A549 (cell line): ENCODE results near the gene TFPT. TPM values are rescaled to one million over a fixed set of nuclear protein-coding genes. Genes with fewer than 3 reads are reported as not detected.
A peak's percentile ranks its signal among the peaks of the same experiment; 100 is the strongest.
"Not testable (repeated sequence)": the region's sequence is repeated elsewhere in the genome, so short reads cannot be mapped to it uniquely, and the experiment has no call there.

Source experiments
- ATAC-seq, 2 experiments: fragments of 200-7000 bp in 1 of 2; fragments of >200 bp in 1 of 2; cut with Nextera tagmentation in 1 of 2; cut with Tn5 transposase in 1 of 2; 3 replicates each; pipeline versions ENCODE4 v1.8.0 to v1.9.1; 2018 to 2020; ENCODE audit warnings: mild to moderate bottlenecking in 1 of 2, moderate library complexity in 1 of 2
- CTCF ChIA-PET: fragments of 300-600 bp; sonication (Branson Sonifier 250); formaldehyde crosslinking; extraction: SDS; loops from one replicate; lab custom pipeline; 2021; ENCODE audit warnings: antibody characterized with exemption, inconsistent platforms; lab: Yijun Ruan, JAX
- POLR2A ChIA-PET: fragments of 350-600 bp; formaldehyde crosslinking; extraction: SDS; loops from one replicate; lab custom pipeline; 2021; ENCODE audit warnings: antibody characterized with exemption, inconsistent platforms; lab: Yijun Ruan, JAX
- DNase-seq, 2 experiments: peaks; one replicate each; pipeline versions ENCODE4 v3.0.0 to v3.0.0-alpha.2; 2011 to 2016; ENCODE audit warnings: low read depth in 1 of 2, low spot score in 1 of 2
- FAIRE-seq: peaks from 2 replicates; lab custom pipeline; 2011; peaks lifted over from hg19 to GRCh38; lab: Jason Lieb, UNC
- H3K27ac ChIP-seq, 2 experiments: fragments of >200 bp; sonication (Bioruptor Twin); formaldehyde crosslinking; 3 replicates each; pipeline ENCODE4 v1.5.1; 2016 to 2017
- H3K4me1 ChIP-seq: fragments of >200 bp; sonication (Bioruptor Twin); formaldehyde crosslinking; 3 replicates; pipeline ENCODE4 v1.6.1; 2016
- H3K4me2 ChIP-seq: fragments of >200 bp; sonication (Bioruptor Twin); formaldehyde crosslinking; 3 replicates; pipeline ENCODE4 v1.6.1; 2016
- H3K4me3 ChIP-seq: fragments of >200 bp; sonication (Bioruptor Twin); formaldehyde crosslinking; 3 replicates; pipeline ENCODE4 v1.5.1; 2016
- H3K9me3 ChIP-seq: fragments of >200 bp; sonication (Bioruptor Twin); formaldehyde crosslinking; 3 replicates; pipeline ENCODE4 v1.6.1; 2016
- CBX2 ChIP-seq: fragments of 200-600 bp; sonication (generic); IDR thresholded peaks from 2 replicates; pipeline ENCODE4 v1.6.1; 2016; ENCODE audit warnings: low read depth, mild to moderate bottlenecking, borderline replicate concordance
- CHD4 ChIP-seq: fragments of 200-600 bp; sonication (generic); IDR thresholded peaks from 2 replicates; pipeline ENCODE4 v1.6.1; 2016; ENCODE audit warnings: antibody characterized with exemption, mild to moderate bottlenecking, borderline replicate concordance
- CTCF ChIP-seq: fragments of >200 bp; sonication (Bioruptor Twin); formaldehyde crosslinking; IDR thresholded peaks from 3 replicates; pipeline ENCODE4 v1.5.1; 2016
- ESRRA ChIP-seq: fragments of 150-350 bp; IDR thresholded peaks from 2 replicates; pipeline ENCODE4 v1.6.1; 2014; ENCODE audit warnings: mild to moderate bottlenecking, low read length, borderline replicate concordance
- FOXS1 ChIP-seq: fragments of 250-450 bp; sonication (Bioruptor Pico); IDR thresholded peaks from 2 replicates; pipeline ENCODE4 v1.5.0; 2020; ENCODE audit warnings: mild to moderate bottlenecking, moderate library complexity
- HOXA7 ChIP-seq: fragments of 250-450 bp; sonication (Bioruptor Pico); IDR thresholded peaks from 2 replicates; pipeline ENCODE4 v1.5.0; 2020; ENCODE audit warnings: mild to moderate bottlenecking, moderate library complexity
- JUN ChIP-seq, 2 experiments: fragments of >200 bp; sonication (Bioruptor Twin); formaldehyde crosslinking; IDR thresholded peaks; 2 replicates in 1 of 2; 3 replicates in 1 of 2; pipeline ENCODE4 v1.6.1; 2016 to 2017
- NPAS2 ChIP-seq: fragments of 250-450 bp; sonication (Bioruptor Pico); IDR thresholded peaks from 2 replicates; pipeline ENCODE4 v1.8.0; 2022; ENCODE audit warnings: mild to moderate bottlenecking, moderate library complexity, borderline replicate concordance
- POLR2A ChIP-seq: IDR thresholded peaks from 2 replicates; pipeline ENCODE4 v1.6.1; 2012; ENCODE audit warnings: mild to moderate bottlenecking, low read length
- POLR2AphosphoS2 ChIP-seq: conservative IDR thresholded peaks from 2 replicates; pipeline ENCODE4 v1.6.1; 2012; ENCODE audit warnings: low read length, improper control_type of control experiment, inconsistent platforms
- RAD21 ChIP-seq, 2 experiments: fragments of >200 bp in 1 of 2; sonication (Bioruptor Twin) in 1 of 2; formaldehyde crosslinking in 1 of 2; IDR thresholded peaks in 1 of 2; conservative IDR thresholded peaks in 1 of 2; 2 replicates in 1 of 2; 3 replicates in 1 of 2; pipeline ENCODE4 v1.6.1; 2012 to 2018; ENCODE audit warnings: inconsistent platforms in 1 of 2
- RARB ChIP-seq: fragments of 250-450 bp; sonication (Bioruptor Pico); IDR thresholded peaks from 2 replicates; pipeline ENCODE4 v1.8.0; 2021; ENCODE audit warnings: mild to moderate bottlenecking, moderate library complexity
- RCOR1 ChIP-seq: fragments of 150-350 bp; IDR thresholded peaks from 2 replicates; pipeline ENCODE4 v1.6.1; 2014; ENCODE audit warnings: antibody characterized with exemption, low read length, low read depth
- RNF2 ChIP-seq: fragments of 200-600 bp; sonication (generic); IDR thresholded peaks from 2 replicates; pipeline ENCODE4 v1.6.1; 2016; ENCODE audit warnings: low read depth, mild to moderate bottlenecking, antibody characterized with exemption, moderate library complexity, borderline replicate concordance
- TFCP2L1 ChIP-seq: fragments of 250-450 bp; sonication (Bioruptor Pico); IDR thresholded peaks from 2 replicates; pipeline ENCODE4 v1.5.0; 2021; ENCODE audit warnings: mild to moderate bottlenecking
- TP53 ChIP-seq: fragments of 250-450 bp; sonication (Bioruptor Pico); IDR thresholded peaks from 2 replicates; pipeline ENCODE4 v1.5.0; 2021; ENCODE audit warnings: mild to moderate bottlenecking, moderate library complexity
- USF2 ChIP-seq: fragments of 450-650 bp; IDR thresholded peaks from 2 replicates; pipeline ENCODE4 v1.6.1; 2014; ENCODE audit warnings: antibody characterized with exemption
- ZNF302 ChIP-seq: fragments of 250-450 bp; sonication (Bioruptor Pico); IDR thresholded peaks from 2 replicates; pipeline ENCODE4 v1.9.0; 2021; ENCODE audit warnings: inconsistent platforms, mild to moderate bottlenecking, moderate library complexity
- ZSCAN20 ChIP-seq: fragments of 250-450 bp; sonication (Bioruptor Pico); IDR thresholded peaks from 2 replicates; pipeline ENCODE4 v1.8.0; 2022; ENCODE audit warnings: mild to moderate bottlenecking, moderate library complexity
- WGBS: methylation state at CpG from one replicate; pipeline ENCODE4 v1.1.6; 2017; ENCODE audit errors: missing lambda C conversion rate; 5-methylcytosine and 5-hydroxymethylcytosine counted together
- polyA plus RNA-seq, 4 experiments: library from polyadenylated mRNA; depleted of rRNA in 3 of 4; stranded (reverse); fragments of >200 nt; fragmentation: RNase III in 1 of 4; extraction: RNeasy Plus Mini Kit Qiagen cat#74134 plus additional on column Dnase treatment in 1 of 4; gene quantifications; 2 replicates in 3 of 4; 3 replicates in 1 of 4; pipeline ENCODE4 v1.2.3, GENCODE V29; 2011 to 2017
- TF ChIP-seq, protein P1 (sequence below): fragments of 150-350 bp; IDR thresholded peaks from 2 replicates; pipeline ENCODE4 v1.6.1; 2014; ENCODE audit warnings: low read depth, mild to moderate bottlenecking, low read length

The TFPT gene
- polyA plus RNA-seq, 2 of the 4 experiments (the other 2 are of a cell fraction), result 16.1 to 26.1 TPM

GRCh38 chr19:54102421-54103169, 12.9 kb downstream of the TFPT start, which contains the start of gene NDUFA3 (continued):
- no peak for TF ChIP-seq TFCP2L1 (CRISPR knock-in tag)
- no peak for TF ChIP-seq RAD21 (conservative IDR thresholded peaks at IDR 0.05 in 1 of 2, IDR thresholded peaks at IDR 0.05 in 1 of 2)
- no peak for TF ChIP-seq RNF2
- peak; percentile 63 to 85; a peak in 4 of 5 replicates for TF ChIP-seq JUN (IDR thresholded peaks at IDR 0.05)

GRCh38 chr19:54100561-54100960, 14.9 kb downstream of the TFPT start, which contains the start of gene OSCAR:
Gene OSCAR (minus strand): TSS chr19:54100803. CDS start chr19:54100792, 11 bp downstream.
- WGBS, result 92% methylated on average over 5 of the region's 5 CpGs
- TF ChIP-seq RARB (CRISPR knock-in tag) (no peak), POLR2A (no peak), ESRRA (no peak), HOXA7 (CRISPR knock-in tag) (no peak), CBX2 (no peak), RCOR1 (no peak)
- TF ChIP-seq, protein P1, sequence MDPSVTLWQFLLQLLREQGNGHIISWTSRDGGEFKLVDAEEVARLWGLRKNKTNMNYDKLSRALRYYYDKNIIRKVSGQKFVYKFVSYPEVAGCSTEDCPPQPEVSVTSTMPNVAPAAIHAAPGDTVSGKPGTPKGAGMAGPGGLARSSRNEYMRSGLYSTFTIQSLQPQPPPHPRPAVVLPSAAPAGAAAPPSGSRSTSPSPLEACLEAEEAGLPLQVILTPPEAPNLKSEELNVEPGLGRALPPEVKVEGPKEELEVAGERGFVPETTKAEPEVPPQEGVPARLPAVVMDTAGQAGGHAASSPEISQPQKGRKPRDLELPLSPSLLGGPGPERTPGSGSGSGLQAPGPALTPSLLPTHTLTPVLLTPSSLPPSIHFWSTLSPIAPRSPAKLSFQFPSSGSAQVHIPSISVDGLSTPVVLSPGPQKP, result no peak
- no peak for ATAC-seq
- ChIA-PET CTCF (interaction anchor here (0.8 to 4.0 kb wide), 3 partner anchors 65 to 193 kb away, joined by 3 to 18 read pairs (median 8); no protein-coding TSS in a partner anchor), POLR2A (no interaction called here)
- no peak within 1 kb of the TSS for H3K4me3 ChIP-seq
- H3K27ac ChIP-seq, result no peak within 1 kb of the TSS
- no peak for DNase-seq
- FAIRE-seq, result no peak
- peaks cover 18% of the 10 kb centered on the region; the same call in 1 of the 3 replicates for H3K4me1 ChIP-seq
- H3K9me3 ChIP-seq, result no peaks in the 10 kb centered on the region
- H3K4me2 ChIP-seq, result no peak within 1 kb of the TSS

DNA sequence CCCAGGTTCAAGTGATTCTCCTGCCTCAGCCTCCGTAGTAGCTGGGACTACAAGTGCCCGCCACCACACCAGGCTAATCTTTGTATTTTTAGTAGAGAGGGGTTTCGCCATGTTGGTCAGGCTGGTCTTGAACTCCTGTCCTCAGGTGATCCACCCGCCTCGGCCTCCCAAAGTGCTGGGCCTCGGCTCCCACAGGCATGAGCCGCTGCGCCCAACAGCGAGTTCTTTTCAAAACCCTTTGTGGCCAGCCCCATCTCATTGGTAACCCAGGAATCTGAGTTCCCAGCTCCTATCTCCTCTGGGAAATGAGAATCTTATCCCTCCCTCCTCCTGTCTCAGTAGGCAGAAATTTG, 15.6 kb downstream of the TFPT start:
- FAIRE-seq, POLR2A ChIA-PET, H3K4me2 ChIP-seq, H3K9me3 ChIP-seq, H3K27ac ChIP-seq, DNase-seq, ATAC-seq, H3K4me3 ChIP-seq: not testable (repeated sequence)
- 66% methylated on average over 9 of the region's 9 CpGs for WGBS
- peaks cover 15% of the 10 kb centered on the region; the same call in 1 of the 3 replicates for H3K4me1 ChIP-seq
- CTCF ChIA-PET, result interaction anchor here (0.8 to 4.0 kb wide), 4 partner anchors 64 to 291 kb away, joined by 3 to 35 read pairs (median 13); no protein-coding TSS in a partner anchor

GRCh38 chr19:54099190-54099902, 16.1 kb downstream of the TFPT start:
- no peak for DNase-seq
- Histone ChIP-seq H3K4me1 (peaks cover 14% of the 10 kb centered on the region; the same call in 1 of the 3 replicates), H3K4me3 (no peak overlapping the region), H3K4me2 (no peak overlapping the region), H3K27ac (no peak overlapping the region), H3K9me3 (peaks cover 5% of the 10 kb centered on the region; the same call in 1 of the 3 replicates)
- POLR2A ChIA-PET, result interaction anchor here (1.4 kb wide), 1 partner anchor 16 kb away, joined by 10 read pairs; the partner anchor contains the start of genes PRPF31 and TFPT
- 81% methylated on average over 12 of the region's 12 CpGs for WGBS
- CTCF ChIA-PET, result interaction anchor here (1.0 to 4.0 kb wide), 5 partner anchors 68 to 290 kb away, joined by 4 to 35 read pairs (median 8); no protein-coding TSS in a partner anchor
- peak; percentile 7 for FAIRE-seq
- TF ChIP-seq ZSCAN20, result no peak
- no peak for TF ChIP-seq CTCF
- no peak for TF ChIP-seq CBX2
- TF ChIP-seq FOXS1 (CRISPR knock-in tag), result no peak
- no peak for TF ChIP-seq POLR2A
- no peak for TF ChIP-seq RAD21 (conservative IDR thresholded peaks at IDR 0.05 in 1 of 2, IDR thresholded peaks at IDR 0.05 in 1 of 2)
- TF ChIP-seq CHD4, result no peak
- TF ChIP-seq USF2, result no peak
- no peak for TF ChIP-seq NPAS2 (CRISPR knock-in tag)
- no peak for TF ChIP-seq ZNF302 (CRISPR knock-in tag)
- TF ChIP-seq POLR2AphosphoS2, result no peak
- TF ChIP-seq TP53 (CRISPR knock-in tag), result no peak
- TF ChIP-seq, all 56 proteins: peak for 0
- ATAC-seq, result no peak
